Measurements from ENCODE around the gene SCRT2. TPM values are rescaled to one million over a fixed set of nuclear protein-coding genes. Genes with fewer than 3 reads are reported as not detected.

SCRT2 gene
- not detected in 2 replicates for total RNA-seq

GRCh38 chr20:675453-676314 lies at the start of gene SCRT2:
Gene SCRT2 (minus strand): TSS chr20:675802. CDS start chr20:675601, 201 bp downstream.

GRCh38 chr20:653110-653589 lies 22.5 kb downstream of the SCRT2 start, which contains the start of gene SRXN1:
Gene SRXN1 (minus strand): TSS chr20:653200. CDS start chr20:653185, 15 bp downstream.

Other genes starting within 250 kb of the SCRT2 start
- gene TBC1D20, start 213.3 kb downstream of the SCRT2 start, total RNA-seq: 25.1 and 27.0 TPM in 2 replicates
- gene CSNK2A1, start 132.0 kb downstream of the SCRT2 start, total RNA-seq: 84.7 and 85.9 TPM in 2 replicates
- not detected in 2 replicates for gene TCF15, start 65.5 kb downstream of the SCRT2 start, total RNA-seq
- 26.9 and 36.2 TPM in 2 replicates for gene SRXN1, start 22.6 kb downstream of the SCRT2 start, total RNA-seq
- not detected in 2 replicates for gene SLC52A3, start 92.7 kb upstream of the SCRT2 start, total RNA-seq
- 5.8 and 10.9 TPM in 2 replicates for gene FAM110A, start 157.9 kb upstream of the SCRT2 start, total RNA-seq
- gene ANGPT4, start 240.5 kb upstream of the SCRT2 start, total RNA-seq: not detected in 2 replicates